Measurements from ENCODE around the gene USB1. TPM values are rescaled to one million over a fixed set of nuclear protein-coding genes. Genes with fewer than 3 reads are reported as not detected.

Gene USB1
- total RNA-seq, 4 donors from 2014 or later, result 18.2 to 87.1 (median 27.6) TPM

DNA sequence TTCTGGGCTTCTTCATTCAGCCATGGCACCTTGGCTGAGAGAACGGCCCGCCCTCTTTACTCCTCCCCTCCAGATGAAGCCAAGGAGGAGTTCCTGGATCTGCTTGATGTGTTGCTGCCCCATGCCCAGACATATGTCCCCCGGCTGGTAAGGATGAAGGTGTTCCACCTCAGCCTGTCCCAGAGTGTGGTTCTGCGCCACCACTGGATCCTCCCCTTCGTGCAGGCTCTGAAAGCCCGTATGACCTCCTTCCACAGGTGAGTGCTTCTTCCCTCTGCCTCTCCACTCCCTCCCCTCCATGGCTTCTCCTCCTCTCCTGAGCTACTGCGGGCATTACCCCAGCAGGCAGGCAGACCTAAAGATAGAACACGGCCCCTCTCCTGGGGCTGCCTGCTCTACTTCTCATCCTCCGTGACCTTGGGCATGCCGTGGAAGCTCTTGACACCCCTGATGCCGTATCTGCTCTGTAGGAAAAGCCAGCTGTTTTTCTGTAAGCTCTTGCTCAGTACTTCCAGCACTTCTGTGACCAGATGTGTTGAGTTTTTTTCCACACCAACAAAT lies 8.7 kb downstream of the USB1 start:
- Histone ChIP-seq H3K4me1 (peaks cover 0 to 3% (median 0%) of the 10 kb centered on the region in 3 donors), H3K36me3 (peaks cover 0 to 58% of the 10 kb centered on the region in 2 donors), H3K4me3 (no peak overlapping the region), H3K27ac (no peak overlapping the region), H3K9me3 (no peaks in the 10 kb centered on the region), H3K27me3 (no peaks in the 10 kb centered on the region)
- 92% methylated on average over 6 to 11 of the region's 11 CpGs for WGBS, 2 donors (ENCODE audit: low coverage in 1 of 2)
- no peak for TF ChIP-seq CTCF (IDR thresholded peaks at IDR 0.05)
- TF ChIP-seq EP300 (IDR thresholded peaks at IDR 0.05), result no peak
- TF ChIP-seq POLR2AphosphoS5 (IDR thresholded peaks at IDR 0.05), result no peak
- no peak for TF ChIP-seq POLR2A (IDR thresholded peaks at IDR 0.05)
- no peak for ATAC-seq

- no peak overlapping the region for H3K27ac ChIP-seq
- H3K36me3 ChIP-seq, result peaks cover 0 to 67% of the 10 kb centered on the region in 2 donors
- H3K4me1 ChIP-seq, result no peaks in the 10 kb centered on the region
- H3K4me3 ChIP-seq, result no peak overlapping the region
- no peaks in the 10 kb centered on the region for H3K9me3 ChIP-seq
- WGBS, 2 donors (ENCODE audit: low coverage in 1 of 2), result 71 to 100% methylated on average over 1 of the region's 3 CpGs
- ATAC-seq, result no peak
- no peaks in the 10 kb centered on the region for H3K27me3 ChIP-seq
- TF ChIP-seq POLR2A (IDR thresholded peaks at IDR 0.05), result no peak
Observed at GRCh38 chr16:58010886-58011285, 9.7 kb downstream of the USB1 start.

GRCh38 chr16:58011652-58012051 lies 10.4 kb downstream of the USB1 start:
- H3K4me1 ChIP-seq, result no peaks in the 10 kb centered on the region
- TF ChIP-seq EP300 (IDR thresholded peaks at IDR 0.05) (no peak), CTCF (IDR thresholded peaks at IDR 0.05) (no peak), POLR2AphosphoS5 (IDR thresholded peaks at IDR 0.05) (no peak)
- H3K27me3 ChIP-seq, result no peaks in the 10 kb centered on the region
- no peaks in the 10 kb centered on the region for H3K9me3 ChIP-seq
- 79% methylated on average over 3 of the region's 3 CpGs; no CpG with 5 or more reads in 1 of the 2 donors for WGBS, 2 donors (ENCODE audit: low coverage in 1 of 2)
- H3K27ac ChIP-seq, result no peak overlapping the region
- H3K36me3 ChIP-seq, result peaks cover 0 to 65% of the 10 kb centered on the region in 2 donors
- ATAC-seq, result no peak
- H3K4me3 ChIP-seq, result no peak overlapping the region

- ATAC-seq, result no peak
Observed at GRCh38 chr16:58012481-58012880, 11.3 kb downstream of the USB1 start.

GRCh38 chr16:58013201-58013956 lies 12.2 kb downstream of the USB1 start:
- Histone ChIP-seq H3K9me3 (no peaks in the 10 kb centered on the region), H3K27me3 (no peaks in the 10 kb centered on the region), H3K27ac (no peak overlapping the region), H3K4me3 (no peak overlapping the region), H3K4me1 (no peaks in the 10 kb centered on the region), H3K36me3 (peaks cover 0 to 80% of the 10 kb centered on the region in 2 donors)
- WGBS, 2 donors (ENCODE audit: low coverage in 1 of 2), result 62 to 82% methylated on average over 4 to 8 of the region's 9 CpGs
- TF ChIP-seq POLR2AphosphoS5 (IDR thresholded peaks at IDR 0.05), result no peak
- no peak for TF ChIP-seq POLR2A (IDR thresholded peaks at IDR 0.05)
- no peak for TF ChIP-seq EP300 (IDR thresholded peaks at IDR 0.05)
- TF ChIP-seq CTCF (IDR thresholded peaks at IDR 0.05), result no peak
- ATAC-seq, result no peak

More at GRCh38 chr16:58012481-58012880, 11.3 kb downstream of the USB1 start:
- Histone ChIP-seq H3K4me3 (no peak overlapping the region), H3K9me3 (no peaks in the 10 kb centered on the region), H3K36me3 (peaks cover 0 to 71% of the 10 kb centered on the region in 2 donors), H3K27ac (no peak overlapping the region), H3K4me1 (no peaks in the 10 kb centered on the region), H3K27me3 (no peaks in the 10 kb centered on the region)
- TF ChIP-seq POLR2AphosphoS5 (IDR thresholded peaks at IDR 0.05) (no peak), POLR2A (IDR thresholded peaks at IDR 0.05) (no peak), EP300 (IDR thresholded peaks at IDR 0.05) (no peak), CTCF (IDR thresholded peaks at IDR 0.05) (no peak)
- WGBS, 2 donors (ENCODE audit: low coverage in 1 of 2), result 68% methylated on average over 2 of the region's 9 CpGs; no CpG with 5 or more reads in 1 of the 2 donors

Measured in gastroesophageal sphincter (tissue), 4 donors.